ENCODE measurements around the gene XIAP. TPM values are rescaled to one million over a fixed set of nuclear protein-coding genes. Genes with fewer than 3 reads are reported as not detected.

Gene XIAP
- polyA plus RNA-seq, 3 donors = 2.1 to 10.0 (median 5.8) TPM

- H3K9ac ChIP-seq (ENCODE audit: insufficient read depth, low read length, poor library complexity, severe bottlenecking) = no peak overlapping the region
- no peaks in the 10 kb centered on the region for H3K9me3 ChIP-seq (replicated peaks in 1 of 2; ENCODE audit: control insufficient read depth in 1 of 2, insufficient read depth in 1 of 2, low read length in 2 of 2)
- DNase-seq = no peak
- Mint-ChIP-seq H3K4me1 (peaks cover 13% of the 10 kb centered on the region), H3K27me3 (ENCODE audit: low read depth in 3 of 3) (peaks cover 0 to 3% (median 0%) of the 10 kb centered on the region in 3 donors), H3K27ac (no peak overlapping the region), H3K36me3 (no peaks in the 10 kb centered on the region), H3K4me3 (no peak overlapping the region), H3K9me3 (peaks cover 0 to 10% (median 0%) of the 10 kb centered on the region in 7 donors)
- peaks cover 8 to 9% of the 10 kb centered on the region in 2 donors for H3K4me1 ChIP-seq (ENCODE audit: control insufficient read depth in 1 of 2, insufficient read depth in 2 of 2, low read length in 2 of 2)
- no CpG with 5 or more reads among the region's 2 CpGs for WGBS (ENCODE audit: insufficient coverage)
- H3K27ac ChIP-seq (ENCODE audit: low read depth in 1 of 2, low read length in 2 of 2) = no peak overlapping the region
- no peak overlapping the region for H3K4me2 ChIP-seq (replicated peaks; ENCODE audit: extremely low read depth, low read length, poor library complexity, severe bottlenecking)
- H3K79me2 ChIP-seq (ENCODE audit: insufficient read depth, low read length) = no peaks in the 10 kb centered on the region
- TF ChIP-seq, protein P1, sequence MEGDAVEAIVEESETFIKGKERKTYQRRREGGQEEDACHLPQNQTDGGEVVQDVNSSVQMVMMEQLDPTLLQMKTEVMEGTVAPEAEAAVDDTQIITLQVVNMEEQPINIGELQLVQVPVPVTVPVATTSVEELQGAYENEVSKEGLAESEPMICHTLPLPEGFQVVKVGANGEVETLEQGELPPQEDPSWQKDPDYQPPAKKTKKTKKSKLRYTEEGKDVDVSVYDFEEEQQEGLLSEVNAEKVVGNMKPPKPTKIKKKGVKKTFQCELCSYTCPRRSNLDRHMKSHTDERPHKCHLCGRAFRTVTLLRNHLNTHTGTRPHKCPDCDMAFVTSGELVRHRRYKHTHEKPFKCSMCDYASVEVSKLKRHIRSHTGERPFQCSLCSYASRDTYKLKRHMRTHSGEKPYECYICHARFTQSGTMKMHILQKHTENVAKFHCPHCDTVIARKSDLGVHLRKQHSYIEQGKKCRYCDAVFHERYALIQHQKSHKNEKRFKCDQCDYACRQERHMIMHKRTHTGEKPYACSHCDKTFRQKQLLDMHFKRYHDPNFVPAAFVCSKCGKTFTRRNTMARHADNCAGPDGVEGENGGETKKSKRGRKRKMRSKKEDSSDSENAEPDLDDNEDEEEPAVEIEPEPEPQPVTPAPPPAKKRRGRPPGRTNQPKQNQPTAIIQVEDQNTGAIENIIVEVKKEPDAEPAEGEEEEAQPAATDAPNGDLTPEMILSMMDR (IDR thresholded peaks at IDR 0.05) = no peak
- H3K27me3 ChIP-seq (ENCODE audit: control insufficient read depth in 2 of 2, insufficient read depth in 2 of 2, low read length in 2 of 2) = no peaks in the 10 kb centered on the region
- intact Hi-C loops (cut with micrococcal nuclease) = no loop called here
- no peaks in the 10 kb centered on the region for H4K20me1 ChIP-seq (ENCODE audit: insufficient read depth, low read length)
- no peak overlapping the region for H3K4me3 ChIP-seq (replicated peaks in 1 of 3; ENCODE audit: low read depth in 2 of 3, low read length in 3 of 3)
- H2AFZ ChIP-seq (ENCODE audit: insufficient read depth, low read depth, low read length, poor library complexity, severe bottlenecking) = no peak overlapping the region
- H3K36me3 ChIP-seq (replicated peaks in 1 of 2; ENCODE audit: control insufficient read depth in 1 of 2, insufficient read depth in 2 of 2, low read length in 2 of 2) = no peaks in the 10 kb centered on the region
Measured at GRCh38 chrX:123923211-123923610, 63.4 kb downstream of the XIAP start.

DNA sequence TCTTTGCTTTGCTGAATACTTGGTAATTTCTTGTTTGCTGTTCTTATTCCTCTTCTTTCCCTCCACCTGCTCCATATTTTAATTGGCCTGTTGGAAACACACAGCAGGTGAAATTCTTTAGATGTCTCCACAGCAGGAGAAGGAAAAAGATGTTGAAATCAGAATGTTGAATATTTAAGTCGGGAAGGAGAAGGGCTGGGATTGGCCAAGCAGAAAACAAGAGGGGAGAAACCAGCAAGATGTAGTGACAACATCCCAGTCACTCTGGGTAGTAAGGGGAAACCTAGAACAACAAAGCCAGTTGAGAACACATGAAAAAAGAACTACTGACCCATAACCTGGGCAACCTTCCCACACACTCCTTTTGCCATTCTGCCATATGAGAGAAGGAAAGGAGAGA lies 64.3 kb downstream of the XIAP start:
- H3K4me1 ChIP-seq (ENCODE audit: control insufficient read depth in 1 of 2, insufficient read depth in 2 of 2, low read length in 2 of 2) = peaks cover 8 to 9% of the 10 kb centered on the region in 2 donors
- no peaks in the 10 kb centered on the region for H3K36me3 ChIP-seq (replicated peaks in 1 of 2; ENCODE audit: control insufficient read depth in 1 of 2, insufficient read depth in 2 of 2, low read length in 2 of 2)
- H3K4me3 ChIP-seq (replicated peaks in 1 of 3; ENCODE audit: low read depth in 2 of 3, low read length in 3 of 3) = no peak overlapping the region
- H3K36me3 Mint-ChIP-seq = no peaks in the 10 kb centered on the region
- H3K27me3 ChIP-seq (ENCODE audit: control insufficient read depth in 2 of 2, insufficient read depth in 2 of 2, low read length in 2 of 2) = no peaks in the 10 kb centered on the region
- H3K4me3 Mint-ChIP-seq = no peak overlapping the region
- DNase-seq = no peak
- H3K79me2 ChIP-seq (ENCODE audit: insufficient read depth, low read length) = no peaks in the 10 kb centered on the region
- no CpG with 5 or more reads among the region's 1 CpG for WGBS (ENCODE audit: insufficient coverage)
- TF ChIP-seq, protein P1 (IDR thresholded peaks at IDR 0.05) = no peak
- intact Hi-C loops (cut with micrococcal nuclease) = no loop called here
- H3K4me1 Mint-ChIP-seq = peaks cover 13% of the 10 kb centered on the region
- H2AFZ ChIP-seq (ENCODE audit: insufficient read depth, low read depth, low read length, poor library complexity, severe bottlenecking) = no peak overlapping the region
- no peaks in the 10 kb centered on the region for H4K20me1 ChIP-seq (ENCODE audit: insufficient read depth, low read length)
- peaks cover 0 to 10% (median 0%) of the 10 kb centered on the region in 7 donors for H3K9me3 Mint-ChIP-seq
- H3K27ac ChIP-seq (ENCODE audit: low read depth in 1 of 2, low read length in 2 of 2) = no peak overlapping the region
- no peak overlapping the region for H3K4me2 ChIP-seq (replicated peaks; ENCODE audit: extremely low read depth, low read length, poor library complexity, severe bottlenecking)
- no peaks in the 10 kb centered on the region for H3K9me3 ChIP-seq (replicated peaks in 1 of 2; ENCODE audit: control insufficient read depth in 1 of 2, insufficient read depth in 1 of 2, low read length in 2 of 2)
- peaks cover 0 to 3% (median 0%) of the 10 kb centered on the region in 3 donors for H3K27me3 Mint-ChIP-seq (ENCODE audit: low read depth in 3 of 3)
- H3K27ac Mint-ChIP-seq = no peak overlapping the region
- H3K9ac ChIP-seq (ENCODE audit: insufficient read depth, low read length, poor library complexity, severe bottlenecking) = no peak overlapping the region

Data from CD14-positive monocyte (primary cell).